Liver (tissue), 9 donors: Measurements from ENCODE around the gene COL5A1. TPM values are rescaled to one million over a fixed set of nuclear protein-coding genes. Genes with fewer than 3 reads are reported as not detected.

ENCODE experiments used
- DNase-seq: peaks from one replicate; pipeline ENCODE4 v3.0.0-alpha.2; 2017; ENCODE audit warnings: low spot score
- H3K27ac ChIP-seq, 2 donors: one replicate each; pipeline ENCODE4 v1.7.0; 2013; ENCODE audit warnings: inconsistent platforms in 2 of 2, low read length in 2 of 2, control low read depth in 1 of 2, low read depth in 1 of 2, mild to moderate bottlenecking in 1 of 2
- H3K27me3 ChIP-seq, 4 donors: one replicate each; pipeline versions ENCODE4 v1.6.1 to v1.7.0; 2013; ENCODE audit warnings: low read length in 3 of 4, inconsistent platforms in 1 of 4, mild to moderate bottlenecking in 1 of 4, moderate library complexity in 1 of 4; ENCODE audit not compliant: control insufficient read depth in 4 of 4, insufficient read depth in 4 of 4
- H3K36me3 ChIP-seq, 4 donors: one replicate each; pipeline versions ENCODE4 v1.6.1 to v1.7.0; 2013; ENCODE audit warnings: low read length in 3 of 4, mild to moderate bottlenecking in 3 of 4, low read depth in 1 of 4, moderate library complexity in 1 of 4; ENCODE audit not compliant: control insufficient read depth in 4 of 4, insufficient read depth in 3 of 4
- H3K4me1 ChIP-seq, 4 donors: one replicate each; pipeline versions ENCODE4 v1.6.1 to v1.7.0; 2013; ENCODE audit warnings: low read length in 3 of 4, mild to moderate bottlenecking in 3 of 4, moderate library complexity in 1 of 4; ENCODE audit not compliant: control insufficient read depth in 4 of 4, insufficient read depth in 4 of 4
- H3K4me3 ChIP-seq, 3 donors: one replicate each; pipeline versions ENCODE4 v1.6.1 to v1.7.0; 2013; ENCODE audit warnings: low read length in 3 of 3, control low read depth in 1 of 3, low read depth in 1 of 3, mild to moderate bottlenecking in 1 of 3
- H3K9ac ChIP-seq, 2 donors: one replicate each; pipeline ENCODE4 v1.7.0; 2013; ENCODE audit warnings: low read length in 2 of 2, mild to moderate bottlenecking in 2 of 2, moderate library complexity in 2 of 2, control low read depth in 1 of 2, low read depth in 1 of 2
- H3K9me3 ChIP-seq, 4 donors: one replicate each; pipeline versions ENCODE4 v1.6.1 to v1.7.0; 2013; ENCODE audit warnings: low read length in 3 of 4; ENCODE audit not compliant: control insufficient read depth in 4 of 4
- ATF3 ChIP-seq: IDR thresholded peaks from 2 replicates; pipeline ENCODE4 v1.6.1; 2016; ENCODE audit warnings: antibody characterized with exemption
- CTCF ChIP-seq: fragments of 150-350 bp; IDR thresholded peaks from 2 replicates; pipeline ENCODE4 v1.5.1; 2017; ENCODE audit warnings: improper control_type of control experiment, low read depth, low read length; ENCODE audit not compliant: missing input control
- EGR1 ChIP-seq, 2 donors: IDR thresholded peaks; 2 replicates each; pipeline ENCODE4 v1.6.1; 2016 to 2018; ENCODE audit warnings: antibody characterized with exemption in 2 of 2, low read depth in 2 of 2
- FOXA1 ChIP-seq: IDR thresholded peaks from 2 replicates; pipeline ENCODE4 v1.6.1; 2016; ENCODE audit warnings: antibody characterized with exemption
- FOXA2 ChIP-seq: IDR thresholded peaks from 2 replicates; pipeline ENCODE4 v1.6.1; 2016; ENCODE audit warnings: antibody characterized with exemption
- GABPA ChIP-seq, 2 donors: IDR thresholded peaks in 1 of 2; conservative IDR thresholded peaks in 1 of 2; 2 replicates each; pipeline ENCODE4 v1.6.1; 2016; ENCODE audit warnings: antibody characterized with exemption in 2 of 2, mild to moderate bottlenecking in 1 of 2, moderate library complexity in 1 of 2
- HNF4A ChIP-seq, 2 donors: conservative IDR thresholded peaks; 2 replicates each; pipeline ENCODE4 v1.6.1; 2016; ENCODE audit warnings: antibody characterized with exemption in 2 of 2, mild to moderate bottlenecking in 2 of 2
- HNF4G ChIP-seq: IDR thresholded peaks from 2 replicates; pipeline ENCODE4 v1.6.1; 2016; ENCODE audit warnings: antibody characterized with exemption
- JUND ChIP-seq, 2 donors: IDR thresholded peaks; 2 replicates each; pipeline ENCODE4 v1.6.1; 2016; ENCODE audit warnings: antibody characterized with exemption in 2 of 2
- MAX ChIP-seq: IDR thresholded peaks from 2 replicates; pipeline ENCODE4 v1.6.1; 2016; ENCODE audit warnings: antibody characterized with exemption
- NR2F2 ChIP-seq: IDR thresholded peaks from 2 replicates; pipeline ENCODE4 v1.6.1; 2016; ENCODE audit warnings: antibody characterized with exemption
- RAD21 ChIP-seq, 2 donors: IDR thresholded peaks; 2 replicates each; pipeline ENCODE4 v1.6.1; 2016; ENCODE audit warnings: antibody characterized with exemption in 2 of 2, mild to moderate bottlenecking in 2 of 2
- REST ChIP-seq: IDR thresholded peaks from 2 replicates; pipeline ENCODE4 v1.6.1; 2016; ENCODE audit warnings: antibody characterized with exemption, mild to moderate bottlenecking
- RXRA ChIP-seq, 2 donors: IDR thresholded peaks; 2 replicates each; pipeline ENCODE4 v1.6.1; 2017 to 2018; ENCODE audit warnings: antibody characterized with exemption in 2 of 2, mild to moderate bottlenecking in 1 of 2
- SP1 ChIP-seq: IDR thresholded peaks from 2 replicates; pipeline ENCODE4 v1.6.1; 2018; ENCODE audit warnings: antibody characterized with exemption, mild to moderate bottlenecking
- TAF1 ChIP-seq: conservative IDR thresholded peaks from 2 replicates; pipeline ENCODE4 v1.6.1; 2016; ENCODE audit warnings: antibody characterized with exemption, mild to moderate bottlenecking
- YY1 ChIP-seq: IDR thresholded peaks from 2 replicates; pipeline ENCODE4 v1.6.1; 2016; ENCODE audit warnings: antibody characterized with exemption, mild to moderate bottlenecking
- ZBTB33 ChIP-seq: IDR thresholded peaks from 2 replicates; pipeline ENCODE4 v1.6.1; 2016; ENCODE audit warnings: antibody characterized with exemption
- whole genome bisulfite sequencing: extraction: QIAGEN DNeasy Blood & Tissue Kit; methylation state at CpG from one replicate; pipeline ENCODE4 v1.1.7; 2013; 5-methylcytosine and 5-hydroxymethylcytosine counted together
- polyA plus RNA-seq, 2 donors: library from polyadenylated mRNA; stranded (reverse) in 1 of 2; unstranded in 1 of 2; fragments of 200-250 nt in 1 of 2; fragments of >200 nt in 1 of 2; fragmentation: Nextera tagmentation in 1 of 2; extraction: Ambion mirVana in 1 of 2; gene quantifications; one replicate each; pipeline versions ENCODE4 v1.2.1 to v1.2.3, GENCODE V29; 2013 to 2015
- total RNA-seq, 2 donors: library from RNA; depleted of rRNA; stranded (reverse); fragments of >200 nt; gene quantifications; one replicate each; pipeline ENCODE4 v1.2.3, GENCODE V29; 2014
- donor health status: healthy.
- donor health status: healthy.
- donor health status: healthy.
- donor health status: healthy.
- donor health status: healthy.

COL5A1 gene
- total and polyA plus RNA-seq, 4 donors: 0.67 to 15.6 (median 11.2) TPM

- peaks cover 0 to 3% (median 0%) of the 10 kb centered on the region in 4 donors for H3K27me3 ChIP-seq
- no peaks in the 10 kb centered on the region for H3K36me3 ChIP-seq
- TF ChIP-seq EGR1 (IDR thresholded peaks at IDR 0.05; ENCODE audit: low read depth in 2 of 2) (no peak), YY1 (no peak), TAF1 (no peak), SP1 (no peak), FOXA2 (no peak), ATF3 (no peak), CTCF (no peak), RXRA (IDR thresholded peaks at IDR 0.05) (no peak), HNF4G (no peak), ZBTB33 (no peak), GABPA (IDR thresholded peaks at IDR 0.05 in 1 of 2, conservative IDR thresholded peaks at IDR 0.05 in 1 of 2) (no peak), RAD21 (IDR thresholded peaks at IDR 0.05) (no peak), MAX (no peak), HNF4A (conservative IDR thresholded peaks at IDR 0.05) (no peak), JUND (IDR thresholded peaks at IDR 0.05) (no peak), REST (no peak), FOXA1 (no peak), NR2F2 (no peak)
- no peaks in the 10 kb centered on the region for H3K9me3 ChIP-seq
- no peak overlapping the region for H3K27ac ChIP-seq
- 79% methylated on average over 18 of the region's 18 CpGs for WGBS
- no peak overlapping the region for H3K9ac ChIP-seq
- no peak overlapping the region for H3K4me3 ChIP-seq
- DNase-seq: no peak
- no peaks in the 10 kb centered on the region for H3K4me1 ChIP-seq
Measured at GRCh38 chr9:134843740-134844139, 202.1 kb downstream of the COL5A1 start.
